SK-N-SH (cell line): ENCODE results near the gene YY1. TPM values are rescaled to one million over a fixed set of nuclear protein-coding genes. Genes with fewer than 3 reads are reported as not detected.

Experiments used
- CTCF ChIA-PET: fragments of 300-600, 350-600 bp; formaldehyde crosslinking; extraction: SDS; loops from one replicate; lab custom pipeline; 2021; lab: Yijun Ruan, JAX
- POLR2A ChIA-PET: fragments of 350-600 bp; sonication (Branson Sonifier 250); formaldehyde crosslinking; extraction: SDS; loops from one replicate; lab custom pipeline; 2020; ENCODE audit warnings: antibody characterized with exemption, inconsistent platforms; lab: Yijun Ruan, JAX
- DNase-seq: peaks from one replicate; pipeline ENCODE4 v3.0.0; 2012
- H2AFZ ChIP-seq: fragments of 200-600 bp; sonication (generic); 2 replicates; pipeline ENCODE4 v1.8.1; 2016; ENCODE audit warnings: antibody characterized with exemption, mild to moderate bottlenecking, low read depth
- H3F3A ChIP-seq: fragments of 200-600 bp; sonication (generic); replicated peaks from 2 replicates; pipeline ENCODE3; 2016; ENCODE audit warnings: antibody characterized with exemption, mild to moderate bottlenecking; ENCODE audit not compliant: insufficient read depth
- H3K27ac ChIP-seq, 2 experiments: fragments of 200-500 bp in 1 of 2; fragments of 200-600 bp in 1 of 2; sonication (Bioruptor generic) in 1 of 2; sonication (generic), shearing (Covaris generic) in 1 of 2; 2 replicates each; pipeline versions ENCODE4 v1.5.1 to v1.6.1; 2014 to 2016; ENCODE audit warnings: low read depth in 2 of 2, inconsistent platforms in 1 of 2, low read length in 1 of 2, mild to moderate bottlenecking in 1 of 2, mixed read lengths in 1 of 2
- H3K27me3 ChIP-seq: fragments of 200-600 bp; sonication (generic), shearing (Covaris generic); 2 replicates; pipeline ENCODE4 v1.6.1; 2016; ENCODE audit warnings: mixed run types; ENCODE audit not compliant: insufficient read depth
- H3K36me3 ChIP-seq, 2 experiments: fragments of 200-500 bp in 1 of 2; fragments of 200-600 bp in 1 of 2; sonication (Bioruptor generic) in 1 of 2; sonication (generic) in 1 of 2; replicated peaks in 1 of 2; 2 replicates each; pipeline versions ENCODE3 to v1.5.1; 2014 to 2016; ENCODE audit warnings: low read length in 1 of 2, mild to moderate bottlenecking in 1 of 2; ENCODE audit not compliant: insufficient read depth in 2 of 2, control insufficient read depth in 1 of 2
- H3K4me1 ChIP-seq, 2 experiments: fragments of 200-500 bp in 1 of 2; fragments of 200-600 bp in 1 of 2; sonication (Bioruptor generic) in 1 of 2; sonication (generic), shearing (Covaris generic) in 1 of 2; 2 replicates each; pipeline versions ENCODE4 v1.5.1 to v1.6.1; 2014 to 2016; ENCODE audit warnings: low read depth in 1 of 2, low read length in 1 of 2, mixed run types in 1 of 2; ENCODE audit not compliant: insufficient read depth in 2 of 2, control insufficient read depth in 1 of 2
- H3K4me2 ChIP-seq: fragments of 200-600 bp; sonication (generic), shearing (Covaris generic); 2 replicates; pipeline ENCODE4 v1.6.1; 2017; ENCODE audit warnings: mixed run types
- H3K4me3 ChIP-seq, 2 experiments: fragments of 200-500 bp in 1 of 2; fragments of 200-600 bp in 1 of 2; sonication (Bioruptor generic) in 1 of 2; sonication (generic), shearing (Covaris generic) in 1 of 2; 2 replicates each; pipeline versions ENCODE4 v1.5.1 to v1.8.1; 2014 to 2016; ENCODE audit warnings: low read depth in 2 of 2, inconsistent platforms in 1 of 2, low read length in 1 of 2, mild to moderate bottlenecking in 1 of 2, mixed read lengths in 1 of 2, moderate library complexity in 1 of 2
- H3K79me2 ChIP-seq: fragments of 200-600 bp; sonication (generic); 2 replicates; pipeline ENCODE4 v1.8.1; 2017; ENCODE audit warnings: mild to moderate bottlenecking; ENCODE audit not compliant: insufficient read depth
- H3K9ac ChIP-seq: fragments of 200-600 bp; sonication (generic); 2 replicates; pipeline ENCODE4 v1.6.1; 2017; ENCODE audit warnings: mixed run types
- H3K9me2 ChIP-seq: fragments of 200-600 bp; sonication (generic); 2 replicates; pipeline ENCODE4 v1.6.1; 2017; ENCODE audit warnings: mixed run types
- H3K9me3 ChIP-seq: fragments of 200-600 bp; sonication (generic); 2 replicates; pipeline ENCODE4 v1.6.1; 2017; ENCODE audit warnings: mixed run types, mild to moderate bottlenecking, moderate library complexity
- H4K20me1 ChIP-seq: fragments of 200-600 bp; sonication (generic); 2 replicates; pipeline ENCODE4 v1.6.1; 2017; ENCODE audit warnings: mild to moderate bottlenecking, mixed run types; ENCODE audit not compliant: insufficient read depth
- FOXJ3 ChIP-seq: sonication (generic); formaldehyde crosslinking; IDR thresholded peaks from 2 replicates; pipeline ENCODE4 v1.5.1; 2020; ENCODE audit warnings: mild to moderate bottlenecking, missing genetic modification reagents
- FOXM1 ChIP-seq: IDR thresholded peaks from 2 replicates; pipeline ENCODE4 v1.4.0; 2012; ENCODE audit warnings: low read depth, mild to moderate bottlenecking
- GABPA ChIP-seq: IDR thresholded peaks from 2 replicates; pipeline ENCODE4 v1.4.0; 2012; ENCODE audit warnings: low read depth, mild to moderate bottlenecking
- JUND ChIP-seq: IDR thresholded peaks from 2 replicates; pipeline ENCODE4 v1.4.0; 2012
- NFIC ChIP-seq: IDR thresholded peaks from 2 replicates; pipeline ENCODE4 v1.4.0; 2012; ENCODE audit warnings: borderline replicate concordance
- POLR2AphosphoS5 ChIP-seq: IDR thresholded peaks from 2 replicates; pipeline ENCODE4 v1.6.1; 2012; ENCODE audit warnings: low read depth, low read length
- RAD21 ChIP-seq: IDR thresholded peaks from 2 replicates; pipeline ENCODE4 v1.6.1; 2012; ENCODE audit warnings: mild to moderate bottlenecking, low read length
- RFX5 ChIP-seq: IDR thresholded peaks from 2 replicates; pipeline ENCODE4 v1.6.1; 2012; ENCODE audit warnings: mild to moderate bottlenecking, improper control_type of control experiment, low read length
- RXRA ChIP-seq: IDR thresholded peaks from 2 replicates; pipeline ENCODE4 v1.4.0; 2012; ENCODE audit warnings: low read depth, mild to moderate bottlenecking, borderline replicate concordance
- TCF12 ChIP-seq: IDR thresholded peaks from 2 replicates; pipeline ENCODE4 v1.4.0; 2012
- WGBS: methylation state at CpG from one replicate; pipeline ENCODE4 v1.1.6; 2017; ENCODE audit warnings: low lambda C conversion rate; 5-methylcytosine and 5-hydroxymethylcytosine counted together
- polyA plus RNA-seq, 3 experiments: library from polyadenylated mRNA; depleted of rRNA; stranded (reverse); fragments of >200 nt; gene quantifications; 2 replicates each; pipeline ENCODE4 v1.2.3, GENCODE V29; 2012
- TF ChIP-seq, protein P1 (sequence below): IDR thresholded peaks from 2 replicates; pipeline ENCODE4 v1.4.0; 2012; ENCODE audit warnings: low read depth
- TF ChIP-seq, protein P2 (sequence below): fragments of 200-600 bp; sonication (generic); IDR thresholded peaks from 2 replicates; pipeline ENCODE4 v1.6.1; 2017; ENCODE audit warnings: antibody characterized with exemption, mild to moderate bottlenecking, moderate library complexity
- TF ChIP-seq, protein P3 (sequence below): IDR thresholded peaks from 2 replicates; pipeline ENCODE4 v1.6.1; 2012; ENCODE audit warnings: mild to moderate bottlenecking, low read depth, low read length, moderate library complexity
- TF ChIP-seq, protein P4 (sequence below): IDR thresholded peaks from 2 replicates; pipeline ENCODE4; 2012

Gene YY1
- polyA plus RNA-seq, 1 of the 3 experiments (the other 2 are of a cell fraction) = 18.1 TPM

DNA sequence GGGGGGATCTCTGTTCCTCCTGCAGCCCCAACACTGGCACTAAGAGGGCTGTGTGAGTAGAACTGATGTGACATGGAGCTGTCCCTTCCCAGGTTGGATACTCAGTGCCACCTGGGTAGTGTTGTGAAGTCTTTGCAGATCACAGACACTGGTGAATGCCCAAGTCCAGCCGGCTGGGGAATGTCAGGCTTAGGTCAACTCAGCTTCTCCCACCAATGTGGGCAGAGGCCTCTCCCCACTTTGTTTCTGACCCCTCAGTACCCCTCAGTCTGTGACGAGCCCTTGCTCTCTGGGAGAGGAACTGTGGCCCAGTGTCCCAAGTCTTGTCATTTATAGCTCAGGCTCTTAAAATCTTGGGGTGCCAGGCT lies 56.0 kb downstream of the YY1 start:
- Histone ChIP-seq H3K4me1 (peaks cover 0 to 9% of the 10 kb centered on the region in 2 experiments; a peak in 1 of 4 replicates), H3K4me3 (no peak overlapping the region)
- TF ChIP-seq FOXJ3 (no peak), NFIC (no peak), RAD21 (no peak), POLR2AphosphoS5 (no peak), RFX5 (no peak), RXRA (no peak), GABPA (no peak), TCF12 (no peak), JUND (no peak), FOXM1 (no peak)
- TF ChIP-seq, protein P1, sequence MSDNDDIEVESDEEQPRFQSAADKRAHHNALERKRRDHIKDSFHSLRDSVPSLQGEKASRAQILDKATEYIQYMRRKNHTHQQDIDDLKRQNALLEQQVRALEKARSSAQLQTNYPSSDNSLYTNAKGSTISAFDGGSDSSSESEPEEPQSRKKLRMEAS = no peak
- TF ChIP-seq, protein P2, sequence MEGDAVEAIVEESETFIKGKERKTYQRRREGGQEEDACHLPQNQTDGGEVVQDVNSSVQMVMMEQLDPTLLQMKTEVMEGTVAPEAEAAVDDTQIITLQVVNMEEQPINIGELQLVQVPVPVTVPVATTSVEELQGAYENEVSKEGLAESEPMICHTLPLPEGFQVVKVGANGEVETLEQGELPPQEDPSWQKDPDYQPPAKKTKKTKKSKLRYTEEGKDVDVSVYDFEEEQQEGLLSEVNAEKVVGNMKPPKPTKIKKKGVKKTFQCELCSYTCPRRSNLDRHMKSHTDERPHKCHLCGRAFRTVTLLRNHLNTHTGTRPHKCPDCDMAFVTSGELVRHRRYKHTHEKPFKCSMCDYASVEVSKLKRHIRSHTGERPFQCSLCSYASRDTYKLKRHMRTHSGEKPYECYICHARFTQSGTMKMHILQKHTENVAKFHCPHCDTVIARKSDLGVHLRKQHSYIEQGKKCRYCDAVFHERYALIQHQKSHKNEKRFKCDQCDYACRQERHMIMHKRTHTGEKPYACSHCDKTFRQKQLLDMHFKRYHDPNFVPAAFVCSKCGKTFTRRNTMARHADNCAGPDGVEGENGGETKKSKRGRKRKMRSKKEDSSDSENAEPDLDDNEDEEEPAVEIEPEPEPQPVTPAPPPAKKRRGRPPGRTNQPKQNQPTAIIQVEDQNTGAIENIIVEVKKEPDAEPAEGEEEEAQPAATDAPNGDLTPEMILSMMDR = no peak
- TF ChIP-seq, protein P3, sequence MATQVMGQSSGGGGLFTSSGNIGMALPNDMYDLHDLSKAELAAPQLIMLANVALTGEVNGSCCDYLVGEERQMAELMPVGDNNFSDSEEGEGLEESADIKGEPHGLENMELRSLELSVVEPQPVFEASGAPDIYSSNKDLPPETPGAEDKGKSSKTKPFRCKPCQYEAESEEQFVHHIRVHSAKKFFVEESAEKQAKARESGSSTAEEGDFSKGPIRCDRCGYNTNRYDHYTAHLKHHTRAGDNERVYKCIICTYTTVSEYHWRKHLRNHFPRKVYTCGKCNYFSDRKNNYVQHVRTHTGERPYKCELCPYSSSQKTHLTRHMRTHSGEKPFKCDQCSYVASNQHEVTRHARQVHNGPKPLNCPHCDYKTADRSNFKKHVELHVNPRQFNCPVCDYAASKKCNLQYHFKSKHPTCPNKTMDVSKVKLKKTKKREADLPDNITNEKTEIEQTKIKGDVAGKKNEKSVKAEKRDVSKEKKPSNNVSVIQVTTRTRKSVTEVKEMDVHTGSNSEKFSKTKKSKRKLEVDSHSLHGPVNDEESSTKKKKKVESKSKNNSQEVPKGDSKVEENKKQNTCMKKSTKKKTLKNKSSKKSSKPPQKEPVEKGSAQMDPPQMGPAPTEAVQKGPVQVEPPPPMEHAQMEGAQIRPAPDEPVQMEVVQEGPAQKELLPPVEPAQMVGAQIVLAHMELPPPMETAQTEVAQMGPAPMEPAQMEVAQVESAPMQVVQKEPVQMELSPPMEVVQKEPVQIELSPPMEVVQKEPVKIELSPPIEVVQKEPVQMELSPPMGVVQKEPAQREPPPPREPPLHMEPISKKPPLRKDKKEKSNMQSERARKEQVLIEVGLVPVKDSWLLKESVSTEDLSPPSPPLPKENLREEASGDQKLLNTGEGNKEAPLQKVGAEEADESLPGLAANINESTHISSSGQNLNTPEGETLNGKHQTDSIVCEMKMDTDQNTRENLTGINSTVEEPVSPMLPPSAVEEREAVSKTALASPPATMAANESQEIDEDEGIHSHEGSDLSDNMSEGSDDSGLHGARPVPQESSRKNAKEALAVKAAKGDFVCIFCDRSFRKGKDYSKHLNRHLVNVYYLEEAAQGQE = no peak
- TF ChIP-seq, protein P4, sequence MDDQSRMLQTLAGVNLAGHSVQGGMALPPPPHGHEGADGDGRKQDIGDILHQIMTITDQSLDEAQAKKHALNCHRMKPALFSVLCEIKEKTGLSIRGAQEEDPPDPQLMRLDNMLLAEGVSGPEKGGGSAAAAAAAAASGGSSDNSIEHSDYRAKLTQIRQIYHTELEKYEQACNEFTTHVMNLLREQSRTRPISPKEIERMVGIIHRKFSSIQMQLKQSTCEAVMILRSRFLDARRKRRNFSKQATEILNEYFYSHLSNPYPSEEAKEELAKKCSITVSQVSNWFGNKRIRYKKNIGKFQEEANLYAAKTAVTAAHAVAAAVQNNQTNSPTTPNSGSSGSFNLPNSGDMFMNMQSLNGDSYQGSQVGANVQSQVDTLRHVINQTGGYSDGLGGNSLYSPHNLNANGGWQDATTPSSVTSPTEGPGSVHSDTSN = no peak
- TF ChIP-seq, all 33 proteins: peak for 0
- H3K27ac ChIP-seq = no peak overlapping the region
- H3K27me3 ChIP-seq = no peaks in the 10 kb centered on the region
- H3K9me3 ChIP-seq = no peaks in the 10 kb centered on the region
- ChIA-PET CTCF (interaction anchor here (1.2 to 3.7 kb wide), 4 partner anchors 8 to 82 kb away, joined by 3 to 40 read pairs (median 8); no protein-coding TSS in a partner anchor), POLR2A (no interaction called here)
- H4K20me1 ChIP-seq = peaks cover 14% of the 10 kb centered on the region; the same call in 1 of the 2 replicates
- peaks cover 0 to 21% of the 10 kb centered on the region in 2 experiments for H3K36me3 ChIP-seq
- H3K9ac ChIP-seq = no peak overlapping the region
- peaks cover 8% of the 10 kb centered on the region for H3K79me2 ChIP-seq
- no peak overlapping the region for H2AFZ ChIP-seq
- no peaks in the 10 kb centered on the region for H3F3A ChIP-seq
- DNase-seq = peak; percentile 15
- 100% methylated on average over 2 of the region's 2 CpGs for WGBS
- no peaks in the 10 kb centered on the region for H3K9me2 ChIP-seq
- H3K4me2 ChIP-seq = no peak overlapping the region
